GM10266 (cell line): ENCODE results near the gene ARHGAP32.
A peak's percentile ranks its signal among the peaks of the same experiment; 100 is the strongest.

Experiments
- DNase-seq: peaks from one replicate; pipeline ENCODE4 v3.0.0; 2012; ENCODE audit errors: extremely low spot score
- TF ChIP-seq, protein P1 (sequence below): IDR thresholded peaks from 2 replicates; pipeline ENCODE4 v1.5.1; 2012; ENCODE audit warnings: mild to moderate bottlenecking, low read depth; ENCODE audit not compliant: control insufficient read depth, insufficient read depth; ENCODE audit errors: missing control alignments

Gene ARHGAP32

GRCh38 chr11:128933481-128934178 lies 258.5 kb downstream of the ARHGAP32 start:
- TF ChIP-seq, protein P1, sequence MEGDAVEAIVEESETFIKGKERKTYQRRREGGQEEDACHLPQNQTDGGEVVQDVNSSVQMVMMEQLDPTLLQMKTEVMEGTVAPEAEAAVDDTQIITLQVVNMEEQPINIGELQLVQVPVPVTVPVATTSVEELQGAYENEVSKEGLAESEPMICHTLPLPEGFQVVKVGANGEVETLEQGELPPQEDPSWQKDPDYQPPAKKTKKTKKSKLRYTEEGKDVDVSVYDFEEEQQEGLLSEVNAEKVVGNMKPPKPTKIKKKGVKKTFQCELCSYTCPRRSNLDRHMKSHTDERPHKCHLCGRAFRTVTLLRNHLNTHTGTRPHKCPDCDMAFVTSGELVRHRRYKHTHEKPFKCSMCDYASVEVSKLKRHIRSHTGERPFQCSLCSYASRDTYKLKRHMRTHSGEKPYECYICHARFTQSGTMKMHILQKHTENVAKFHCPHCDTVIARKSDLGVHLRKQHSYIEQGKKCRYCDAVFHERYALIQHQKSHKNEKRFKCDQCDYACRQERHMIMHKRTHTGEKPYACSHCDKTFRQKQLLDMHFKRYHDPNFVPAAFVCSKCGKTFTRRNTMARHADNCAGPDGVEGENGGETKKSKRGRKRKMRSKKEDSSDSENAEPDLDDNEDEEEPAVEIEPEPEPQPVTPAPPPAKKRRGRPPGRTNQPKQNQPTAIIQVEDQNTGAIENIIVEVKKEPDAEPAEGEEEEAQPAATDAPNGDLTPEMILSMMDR, result no peak

DNA sequence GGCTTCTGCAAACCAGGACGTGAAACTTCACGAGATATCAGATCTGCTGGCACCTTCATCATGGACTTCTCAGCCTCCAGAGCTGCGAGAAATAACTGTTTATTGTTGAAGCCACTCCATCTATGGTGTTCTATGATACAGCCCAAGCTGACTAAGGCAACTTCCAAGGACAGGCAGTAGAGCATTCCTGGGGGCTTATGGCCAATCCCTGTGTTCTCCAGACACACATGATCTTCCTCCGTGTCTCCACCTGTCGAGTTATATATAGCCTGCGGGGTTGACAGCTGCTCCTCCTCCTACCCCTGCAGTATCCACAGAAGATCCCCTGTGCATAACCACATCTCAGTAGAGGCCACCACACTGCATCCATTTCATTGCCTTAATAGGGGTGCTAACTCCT lies 260.5 kb downstream of the ARHGAP32 start:
- no peak for DNase-seq

More at GRCh38 chr11:128933481-128934178, 258.5 kb downstream of the ARHGAP32 start:
- no peak for DNase-seq

DNA sequence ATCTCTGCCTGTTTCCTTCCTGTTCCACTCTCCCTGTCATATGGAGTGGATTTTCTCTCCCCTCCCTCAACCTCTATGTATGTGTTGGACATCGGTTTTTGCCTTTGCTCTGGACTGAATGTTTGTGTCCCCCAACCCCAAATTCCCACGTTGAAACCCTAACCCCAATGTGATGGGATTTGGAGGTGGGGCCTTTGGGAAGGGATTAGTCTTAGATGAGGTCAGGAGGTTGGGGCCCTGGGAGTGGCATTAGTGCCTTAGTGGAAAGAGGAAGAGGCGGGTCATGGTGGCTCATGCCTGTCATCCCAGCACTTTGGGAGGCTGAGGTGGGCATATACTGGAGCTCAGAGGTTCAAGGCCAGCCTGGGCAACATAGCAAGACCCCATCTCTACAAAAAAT lies 261.1 kb downstream of the ARHGAP32 start:
- TF ChIP-seq, protein P1, result no peak
- DNase-seq, result no peak

More for the DNA sequence above, 260.5 kb downstream of the ARHGAP32 start:
- TF ChIP-seq, protein P1, result no peak

DNA sequence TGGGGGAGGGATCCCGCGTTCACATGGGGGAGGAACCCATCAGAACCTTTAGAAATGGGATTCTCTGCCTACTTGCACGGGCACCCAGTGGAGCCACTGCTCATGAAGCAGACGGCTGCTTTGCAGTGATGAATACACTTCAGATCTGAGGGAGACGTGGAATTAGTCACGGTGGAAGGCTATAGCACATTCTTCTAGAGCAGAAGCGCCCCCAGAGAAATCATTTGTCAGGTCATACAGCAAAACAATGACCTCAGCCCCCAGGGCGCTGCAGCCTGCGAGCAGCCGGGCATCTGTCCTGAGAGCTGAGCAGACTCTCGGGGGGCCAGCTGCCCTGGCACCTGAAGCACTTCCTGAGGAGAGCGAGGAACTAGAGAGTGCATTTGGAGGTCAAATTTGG lies 262.1 kb downstream of the ARHGAP32 start:
- TF ChIP-seq, protein P1, result no peak

GRCh38 chr11:128929468-128929867 lies 262.7 kb downstream of the ARHGAP32 start:
- DNase-seq, result peak; percentile 45
- TF ChIP-seq, protein P1, result no peak

More for the DNA sequence above, 262.1 kb downstream of the ARHGAP32 start:
- no peak for DNase-seq

GRCh38 chr11:128928400-128928799 lies 263.7 kb downstream of the ARHGAP32 start:
- TF ChIP-seq, protein P1, result no peak
- peak; percentile 59 for DNase-seq

- TF ChIP-seq, protein P1, result no peak
- no peak for DNase-seq
Observed at GRCh38 chr11:128927683-128928336, 264.3 kb downstream of the ARHGAP32 start.
